ENCODE data around the gene NELFE.
"Not testable (repeated sequence)": the region's sequence is repeated elsewhere in the genome, so short reads cannot be mapped to it uniquely, and the experiment has no call there.

NELFE gene

GRCh38 chr6:31919624-31920303 lies 39.0 kb downstream of the NELFE start:
- H3K36me3 ChIP-seq (ENCODE audit: control insufficient read depth, insufficient read depth, low read length), result no peaks in the 10 kb centered on the region
- H3K27me3 ChIP-seq (ENCODE audit: control insufficient read depth, insufficient read depth, low read length), result no peaks in the 10 kb centered on the region
- H3K9ac ChIP-seq (ENCODE audit: low read length), result no peak overlapping the region
- peaks cover 14% of the 10 kb centered on the region for H3K4me1 ChIP-seq (ENCODE audit: control insufficient read depth, insufficient read depth, low read length)
- no peak overlapping the region for H3K4me3 ChIP-seq (ENCODE audit: low read length)
- H3K9me3 ChIP-seq (ENCODE audit: control insufficient read depth, low read length), result no peaks in the 10 kb centered on the region

- H3K4me3 ChIP-seq (ENCODE audit: low read length), result no peak overlapping the region
- H3K9ac ChIP-seq (ENCODE audit: low read length), result no peak overlapping the region
- peaks cover 14% of the 10 kb centered on the region for H3K4me1 ChIP-seq (ENCODE audit: control insufficient read depth, insufficient read depth, low read length)
- no peaks in the 10 kb centered on the region for H3K36me3 ChIP-seq (ENCODE audit: control insufficient read depth, insufficient read depth, low read length)
- no peaks in the 10 kb centered on the region for H3K9me3 ChIP-seq (ENCODE audit: control insufficient read depth, low read length)
- no peaks in the 10 kb centered on the region for H3K27me3 ChIP-seq (ENCODE audit: control insufficient read depth, insufficient read depth, low read length)
Observed at GRCh38 chr6:31918069-31918720, 40.6 kb downstream of the NELFE start.

- no peak overlapping the region for H3K4me3 ChIP-seq (ENCODE audit: low read length)
- no peak overlapping the region for H3K9ac ChIP-seq (ENCODE audit: low read length)
- peaks cover 12% of the 10 kb centered on the region for H3K4me1 ChIP-seq (ENCODE audit: control insufficient read depth, insufficient read depth, low read length)
- H3K9me3 ChIP-seq (ENCODE audit: control insufficient read depth, low read length), result no peaks in the 10 kb centered on the region
- no peaks in the 10 kb centered on the region for H3K36me3 ChIP-seq (ENCODE audit: control insufficient read depth, insufficient read depth, low read length)
- H3K27me3 ChIP-seq (ENCODE audit: control insufficient read depth, insufficient read depth, low read length), result no peaks in the 10 kb centered on the region
Observed at GRCh38 chr6:31915756-31916155, 43.0 kb downstream of the NELFE start.

- no peaks in the 10 kb centered on the region for H3K9me3 ChIP-seq (ENCODE audit: control insufficient read depth, low read length)
Observed at GRCh38 chr6:31915351-31915750, 43.4 kb downstream of the NELFE start.

GRCh38 chr6:31911826-31912585 lies 46.8 kb downstream of the NELFE start:
- Histone ChIP-seq H3K4me3 (ENCODE audit: low read length) (no peak overlapping the region), H3K4me1 (ENCODE audit: control insufficient read depth, insufficient read depth, low read length) (peaks cover 4% of the 10 kb centered on the region), H3K27me3 (ENCODE audit: control insufficient read depth, insufficient read depth, low read length) (no peaks in the 10 kb centered on the region), H3K9me3 (ENCODE audit: control insufficient read depth, low read length) (no peaks in the 10 kb centered on the region), H3K36me3 (ENCODE audit: control insufficient read depth, insufficient read depth, low read length) (no peaks in the 10 kb centered on the region), H3K9ac (ENCODE audit: low read length) (no peak overlapping the region)

More at GRCh38 chr6:31915351-31915750, 43.4 kb downstream of the NELFE start:
- Histone ChIP-seq H3K36me3 (ENCODE audit: control insufficient read depth, insufficient read depth, low read length) (no peaks in the 10 kb centered on the region), H3K4me3 (ENCODE audit: low read length) (no peak overlapping the region), H3K9ac (ENCODE audit: low read length) (no peak overlapping the region), H3K4me1 (ENCODE audit: control insufficient read depth, insufficient read depth, low read length) (peaks cover 7% of the 10 kb centered on the region), H3K27me3 (ENCODE audit: control insufficient read depth, insufficient read depth, low read length) (no peaks in the 10 kb centered on the region)

GRCh38 chr6:31909298-31909697 lies 49.5 kb downstream of the NELFE start:
- not testable (repeated sequence) for H3K36me3 ChIP-seq (ENCODE audit: control insufficient read depth, insufficient read depth, low read length); H3K9me3 ChIP-seq (ENCODE audit: control insufficient read depth, low read length); H3K27me3 ChIP-seq (ENCODE audit: control insufficient read depth, insufficient read depth, low read length); H3K9ac ChIP-seq (ENCODE audit: low read length); H3K4me1 ChIP-seq (ENCODE audit: control insufficient read depth, insufficient read depth, low read length); H3K4me3 ChIP-seq (ENCODE audit: low read length)

- no peaks in the 10 kb centered on the region for H3K27me3 ChIP-seq (ENCODE audit: control insufficient read depth, insufficient read depth, low read length)
- H3K36me3 ChIP-seq (ENCODE audit: control insufficient read depth, insufficient read depth, low read length), result no peaks in the 10 kb centered on the region
- H3K9me3 ChIP-seq (ENCODE audit: control insufficient read depth, low read length), result no peaks in the 10 kb centered on the region
- H3K4me3 ChIP-seq (ENCODE audit: low read length), result no peak overlapping the region
- H3K9ac ChIP-seq (ENCODE audit: low read length), result no peak overlapping the region
- H3K4me1 ChIP-seq (ENCODE audit: control insufficient read depth, insufficient read depth, low read length), result peaks cover 4% of the 10 kb centered on the region
Observed at GRCh38 chr6:31908791-31909190, 50.0 kb downstream of the NELFE start.

- not testable (repeated sequence) for H3K9me3 ChIP-seq (ENCODE audit: control insufficient read depth, low read length); H3K4me3 ChIP-seq (ENCODE audit: low read length); H3K9ac ChIP-seq (ENCODE audit: low read length); H3K4me1 ChIP-seq (ENCODE audit: control insufficient read depth, insufficient read depth, low read length); H3K36me3 ChIP-seq (ENCODE audit: control insufficient read depth, insufficient read depth, low read length); H3K27me3 ChIP-seq (ENCODE audit: control insufficient read depth, insufficient read depth, low read length)
Observed at GRCh38 chr6:31908255-31908654, 50.5 kb downstream of the NELFE start.

GRCh38 chr6:31907158-31907813 lies 51.5 kb downstream of the NELFE start:
- Histone ChIP-seq H3K9me3 (ENCODE audit: control insufficient read depth, low read length) (no peaks in the 10 kb centered on the region), H3K4me3 (ENCODE audit: low read length) (no peak overlapping the region), H3K27me3 (ENCODE audit: control insufficient read depth, insufficient read depth, low read length) (no peaks in the 10 kb centered on the region), H3K36me3 (ENCODE audit: control insufficient read depth, insufficient read depth, low read length) (no peaks in the 10 kb centered on the region), H3K9ac (ENCODE audit: low read length) (no peak overlapping the region), H3K4me1 (ENCODE audit: control insufficient read depth, insufficient read depth, low read length) (peaks cover 4% of the 10 kb centered on the region)

GRCh38 chr6:31906727-31907126 lies 52.0 kb downstream of the NELFE start:
- H3K36me3 ChIP-seq (ENCODE audit: control insufficient read depth, insufficient read depth, low read length); H3K27me3 ChIP-seq (ENCODE audit: control insufficient read depth, insufficient read depth, low read length); H3K9me3 ChIP-seq (ENCODE audit: control insufficient read depth, low read length); H3K4me3 ChIP-seq (ENCODE audit: low read length); H3K9ac ChIP-seq (ENCODE audit: low read length); H3K4me1 ChIP-seq (ENCODE audit: control insufficient read depth, insufficient read depth, low read length): not testable (repeated sequence)

GRCh38 chr6:31906122-31906521 lies 52.6 kb downstream of the NELFE start:
- Histone ChIP-seq H3K9me3 (ENCODE audit: control insufficient read depth, low read length) (no peaks in the 10 kb centered on the region), H3K9ac (ENCODE audit: low read length) (no peak overlapping the region)

GRCh38 chr6:31905041-31905440 lies 53.7 kb downstream of the NELFE start:
- Histone ChIP-seq H3K9ac (ENCODE audit: low read length) (no peak overlapping the region), H3K27me3 (ENCODE audit: control insufficient read depth, insufficient read depth, low read length) (no peaks in the 10 kb centered on the region), H3K4me3 (ENCODE audit: low read length) (no peak overlapping the region), H3K4me1 (ENCODE audit: control insufficient read depth, insufficient read depth, low read length) (peaks cover 10% of the 10 kb centered on the region), H3K36me3 (ENCODE audit: control insufficient read depth, insufficient read depth, low read length) (no peaks in the 10 kb centered on the region), H3K9me3 (ENCODE audit: control insufficient read depth, low read length) (no peaks in the 10 kb centered on the region)

More at GRCh38 chr6:31906122-31906521, 52.6 kb downstream of the NELFE start:
- Histone ChIP-seq H3K27me3 (ENCODE audit: control insufficient read depth, insufficient read depth, low read length) (no peaks in the 10 kb centered on the region), H3K36me3 (ENCODE audit: control insufficient read depth, insufficient read depth, low read length) (no peaks in the 10 kb centered on the region), H3K4me3 (ENCODE audit: low read length) (no peak overlapping the region), H3K4me1 (ENCODE audit: control insufficient read depth, insufficient read depth, low read length) (peaks cover 7% of the 10 kb centered on the region)
